OCI-LY7 (cell line): ENCODE results near the gene ERCC6L2. TPM values are rescaled to one million over a fixed set of nuclear protein-coding genes. Genes with fewer than 3 reads are reported as not detected.
A peak's percentile ranks its signal among the peaks of the same experiment; 100 is the strongest.

Source experiments
- BruUV-seq: library from RNA; stranded (reverse); fragments of 400-500 nt; replicated peaks from 2 replicates; lab custom pipeline; 2021; lab: Mats Ljungman, UMichigan
- CTCF ChIA-PET: fragments of 300-600 bp; sonication (Branson Sonifier 250); formaldehyde crosslinking; loops from one replicate; lab custom pipeline; 2022; ENCODE audit warnings: antibody characterized with exemption; ENCODE audit not compliant: unreplicated experiment; lab: Charles Lee
- POLR2A ChIA-PET: fragments of 300-600 bp; sonication (Branson Sonifier 250); formaldehyde crosslinking; loops from one replicate; lab custom pipeline; 2022; ENCODE audit warnings: antibody characterized with exemption; lab: Charles Lee
- DNase-seq: peaks from one replicate; pipeline ENCODE4 v3.0.0-alpha.2; 2015; ENCODE audit warnings: low spot score
- H2AFZ ChIP-seq: fragments of 200-600 bp; sonication (generic), shearing (Covaris generic); 2 replicates; pipeline ENCODE4 v1.6.1; 2014; ENCODE audit warnings: mild to moderate bottlenecking, antibody characterized with exemption, low read length, moderate library complexity
- H3K27ac ChIP-seq: fragments of 200-600 bp; sonication (generic); 2 replicates; pipeline ENCODE4 v1.5.1; 2014; ENCODE audit warnings: mixed run types, low read depth, mild to moderate bottlenecking, moderate library complexity, low read length, inconsistent platforms; ENCODE audit not compliant: poor library complexity, severe bottlenecking
- H3K36me3 ChIP-seq: fragments of 200-600 bp; sonication (generic); 2 replicates; pipeline ENCODE4 v1.6.1; 2014; ENCODE audit warnings: mild to moderate bottlenecking, antibody characterized with exemption, low read length, moderate library complexity, mixed read lengths; ENCODE audit not compliant: insufficient read depth
- H3K4me1 ChIP-seq: fragments of 200-600 bp; sonication (generic); 2 replicates; pipeline ENCODE4 v1.5.1; 2014; ENCODE audit warnings: mild to moderate bottlenecking, low read length; ENCODE audit not compliant: insufficient read depth, poor library complexity, severe bottlenecking
- H3K4me2 ChIP-seq: fragments of 200-600 bp; sonication (generic); 2 replicates; pipeline ENCODE4 v1.6.1; 2014; ENCODE audit warnings: mild to moderate bottlenecking, low read length
- H3K4me3 ChIP-seq: fragments of 200-600 bp; sonication (generic); 2 replicates; pipeline ENCODE4 v1.5.1; 2014; ENCODE audit warnings: mild to moderate bottlenecking, low read depth, low read length; ENCODE audit not compliant: poor library complexity, severe bottlenecking
- H3K79me2 ChIP-seq: fragments of 200-600 bp; sonication (generic); 2 replicates; pipeline ENCODE4 v1.6.1; 2016; ENCODE audit warnings: low read depth, mild to moderate bottlenecking, low read length, moderate library complexity, mixed read lengths; ENCODE audit not compliant: insufficient read depth
- H3K9me2 ChIP-seq: fragments of 200-600 bp; sonication (generic); 2 replicates; pipeline ENCODE4 v1.6.1; 2016; ENCODE audit warnings: mild to moderate bottlenecking, low read length, mixed read lengths; ENCODE audit not compliant: insufficient read depth
- H3K9me3 ChIP-seq: fragments of 200-600 bp; sonication (generic); 2 replicates; pipeline ENCODE4 v1.6.1; 2014; ENCODE audit warnings: mild to moderate bottlenecking, mixed run types, low read length, mixed read lengths
- H4K20me1 ChIP-seq: fragments of 200-600 bp; sonication (generic); 2 replicates; pipeline ENCODE4 v1.6.1; 2014; ENCODE audit warnings: mild to moderate bottlenecking, antibody characterized with exemption, low read length, moderate library complexity, mixed read lengths; ENCODE audit not compliant: insufficient read depth
- EZH2phosphoT487 ChIP-seq: fragments of 200-600 bp; sonication (generic); IDR thresholded peaks from 2 replicates; pipeline ENCODE4 v1.6.1; 2018; ENCODE audit warnings: low read depth, borderline replicate concordance, mild to moderate bottlenecking, mixed run types, antibody characterized with exemption, low read length, moderate library complexity, mixed read lengths
- intact Hi-C: fragments of 100-400 bp; cut with micrococcal nuclease; formaldehyde crosslinking; loops from one replicate; pipeline ENCODE4 v1.10.0; 2022; ENCODE audit not compliant: unreplicated experiment
- total RNA-seq, 2 experiments: library from RNA; depleted of rRNA in 1 of 2; stranded (reverse); fragments of >200 nt in 1 of 2; shearing (Covaris generic) in 1 of 2; gene quantifications; 2 replicates each; pipeline ENCODE4 v1.2.3, GENCODE V29; 2014 to 2022
- TF ChIP-seq, protein P1 (sequence below): fragments of 200-600 bp; sonication (generic); conservative IDR thresholded peaks from 2 replicates; pipeline ENCODE4 v1.5.1; 2014; ENCODE audit warnings: mild to moderate bottlenecking, antibody characterized with exemption, low read length, moderate library complexity, mixed read lengths

The ERCC6L2 gene
- total RNA-seq, 2 experiments from 2014 or later, result 34.9 to 38.7 TPM

DNA sequence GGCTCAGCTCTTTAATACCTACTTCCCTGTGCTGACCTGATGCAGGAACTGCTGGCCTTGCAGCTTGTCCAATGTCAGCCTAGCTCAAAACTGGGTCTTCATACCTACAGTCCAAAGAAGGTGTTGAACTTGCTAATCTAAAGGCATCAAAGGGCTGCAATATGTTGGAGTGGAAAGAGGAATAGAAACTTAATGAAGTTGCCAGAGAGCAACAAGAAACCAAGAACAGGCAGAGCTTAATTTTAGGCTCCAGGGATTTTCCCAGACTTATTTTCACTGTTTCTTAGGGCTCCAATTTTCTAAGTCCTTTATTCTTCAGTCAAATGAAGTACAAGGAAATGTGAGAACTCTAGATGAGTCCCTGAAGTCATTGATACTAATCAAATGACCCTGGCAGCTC, 17.6 kb upstream of the ERCC6L2 start:
- no TSS peak for BruUV-seq
- H3K79me2 ChIP-seq, result no peaks in the 10 kb centered on the region
- DNase-seq, result peak; percentile 30
- TF ChIP-seq, protein P1, sequence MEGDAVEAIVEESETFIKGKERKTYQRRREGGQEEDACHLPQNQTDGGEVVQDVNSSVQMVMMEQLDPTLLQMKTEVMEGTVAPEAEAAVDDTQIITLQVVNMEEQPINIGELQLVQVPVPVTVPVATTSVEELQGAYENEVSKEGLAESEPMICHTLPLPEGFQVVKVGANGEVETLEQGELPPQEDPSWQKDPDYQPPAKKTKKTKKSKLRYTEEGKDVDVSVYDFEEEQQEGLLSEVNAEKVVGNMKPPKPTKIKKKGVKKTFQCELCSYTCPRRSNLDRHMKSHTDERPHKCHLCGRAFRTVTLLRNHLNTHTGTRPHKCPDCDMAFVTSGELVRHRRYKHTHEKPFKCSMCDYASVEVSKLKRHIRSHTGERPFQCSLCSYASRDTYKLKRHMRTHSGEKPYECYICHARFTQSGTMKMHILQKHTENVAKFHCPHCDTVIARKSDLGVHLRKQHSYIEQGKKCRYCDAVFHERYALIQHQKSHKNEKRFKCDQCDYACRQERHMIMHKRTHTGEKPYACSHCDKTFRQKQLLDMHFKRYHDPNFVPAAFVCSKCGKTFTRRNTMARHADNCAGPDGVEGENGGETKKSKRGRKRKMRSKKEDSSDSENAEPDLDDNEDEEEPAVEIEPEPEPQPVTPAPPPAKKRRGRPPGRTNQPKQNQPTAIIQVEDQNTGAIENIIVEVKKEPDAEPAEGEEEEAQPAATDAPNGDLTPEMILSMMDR, result no peak
- no peak for TF ChIP-seq EZH2phosphoT487
- no peak overlapping the region for H3K4me3 ChIP-seq
- no peaks in the 10 kb centered on the region for H4K20me1 ChIP-seq
- ChIA-PET POLR2A (no interaction called here), CTCF (no interaction called here)
- H3K4me1 ChIP-seq, result peaks cover 9% of the 10 kb centered on the region
- peaks cover 10% of the 10 kb centered on the region; the same call in 1 of the 2 replicates for H3K36me3 ChIP-seq
- peaks cover 18% of the 10 kb centered on the region for H3K9me3 ChIP-seq
- 0 out of 2 replicates have a peak overlapping the region, but pooled peaks have one; percentile 1 for H3K4me2 ChIP-seq
- H3K9me2 ChIP-seq, result no peaks in the 10 kb centered on the region
- intact Hi-C loops, result no loop called here
- H3K27ac ChIP-seq, result no peak overlapping the region
- H2AFZ ChIP-seq, result no peak overlapping the region

DNA sequence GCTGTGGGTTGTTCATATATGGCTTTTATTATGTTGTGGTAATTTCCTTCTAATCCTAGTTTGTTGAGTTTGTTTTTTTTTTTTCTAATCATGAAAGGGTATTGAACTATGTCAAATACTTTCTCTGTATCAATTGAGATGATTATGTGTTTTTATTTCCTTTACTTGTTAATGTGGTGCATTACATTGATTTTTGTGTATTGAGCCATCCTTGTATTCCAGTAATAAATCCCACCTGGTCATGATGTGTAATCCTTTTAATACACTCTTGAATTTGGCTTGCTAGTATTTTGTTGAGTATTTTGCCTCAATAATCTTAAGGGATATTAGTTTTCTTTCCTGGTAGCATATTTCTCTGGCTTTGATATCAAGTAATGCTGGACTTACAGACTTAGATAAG, 13.1 kb upstream of the ERCC6L2 start:
- ChIA-PET CTCF (no interaction called here), POLR2A (no interaction called here)
- H3K4me3 ChIP-seq, result no peak overlapping the region
- H3K27ac ChIP-seq, result no peak overlapping the region
- no peak overlapping the region for H2AFZ ChIP-seq
- no peaks in the 10 kb centered on the region for H4K20me1 ChIP-seq
- TF ChIP-seq, protein P1, result no peak
- TF ChIP-seq EZH2phosphoT487, result no peak
- BruUV-seq, result no TSS peak
- H3K9me3 ChIP-seq, result peaks cover 28% of the 10 kb centered on the region
- H3K36me3 ChIP-seq, result peaks cover 25% of the 10 kb centered on the region; the same call in 1 of the 2 replicates
- H3K79me2 ChIP-seq, result no peaks in the 10 kb centered on the region
- DNase-seq, result no peak
- no peak overlapping the region for H3K4me2 ChIP-seq
- no peaks in the 10 kb centered on the region for H3K9me2 ChIP-seq
- peaks cover 9% of the 10 kb centered on the region for H3K4me1 ChIP-seq
- intact Hi-C loops, result no loop called here

DNA sequence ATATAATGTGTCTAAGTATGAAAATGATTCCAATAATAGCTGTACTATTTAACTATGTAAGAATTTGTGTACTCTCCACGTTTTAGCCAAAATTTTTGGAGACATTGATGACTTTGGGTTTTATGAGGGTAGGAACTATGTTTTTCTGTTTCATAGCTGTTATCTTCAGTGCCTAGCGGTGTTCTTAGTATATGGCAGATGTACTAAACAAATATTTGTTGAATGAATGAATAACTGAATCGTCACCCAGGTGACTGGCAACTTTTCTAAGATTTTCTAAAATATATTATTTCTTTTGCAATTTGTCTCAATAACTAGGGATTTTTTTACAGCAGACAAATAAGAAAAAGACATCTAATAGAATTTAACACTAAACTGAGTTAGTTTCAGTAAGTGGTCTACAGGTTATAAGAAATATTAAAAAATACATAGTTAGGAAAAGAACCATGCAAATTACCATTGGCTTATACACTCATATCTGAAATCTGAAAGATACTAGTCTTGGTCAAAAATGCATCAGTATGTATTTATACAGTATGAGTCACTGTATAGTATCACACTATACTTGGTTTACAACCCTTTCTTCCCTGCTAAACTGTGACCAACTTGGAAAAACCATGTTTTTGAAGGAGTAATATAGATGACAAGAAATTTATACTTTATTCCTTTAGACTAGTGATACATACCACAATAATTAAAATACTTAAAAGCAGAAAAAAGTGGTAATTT, 10.5 kb upstream of the ERCC6L2 start:
- TF ChIP-seq, protein P1, result no peak
- TF ChIP-seq EZH2phosphoT487, result no peak
- POLR2A ChIA-PET, result no interaction called here
- intact Hi-C loops, result no loop called here

More for the DNA sequence above, 10.5 kb upstream of the ERCC6L2 start:
- no peak for DNase-seq
- Histone ChIP-seq H3K4me3 (no peak overlapping the region), H3K9me2 (no peaks in the 10 kb centered on the region), H3K4me1 (no peaks in the 10 kb centered on the region), H2AFZ (no peak overlapping the region), H3K27ac (no peak overlapping the region), H3K36me3 (peaks cover 35% of the 10 kb centered on the region), H3K79me2 (no peaks in the 10 kb centered on the region), H4K20me1 (no peaks in the 10 kb centered on the region), H3K4me2 (no peak overlapping the region), H3K9me3 (peaks cover 28% of the 10 kb centered on the region)
- CTCF ChIA-PET, result no interaction called here
- BruUV-seq, result no TSS peak
